Measurements from ENCODE around the gene GPT2.
"Not testable (repeated sequence)": the region's sequence is repeated elsewhere in the genome, so short reads cannot be mapped to it uniquely, and the experiment has no call there.

Gene GPT2

DNA sequence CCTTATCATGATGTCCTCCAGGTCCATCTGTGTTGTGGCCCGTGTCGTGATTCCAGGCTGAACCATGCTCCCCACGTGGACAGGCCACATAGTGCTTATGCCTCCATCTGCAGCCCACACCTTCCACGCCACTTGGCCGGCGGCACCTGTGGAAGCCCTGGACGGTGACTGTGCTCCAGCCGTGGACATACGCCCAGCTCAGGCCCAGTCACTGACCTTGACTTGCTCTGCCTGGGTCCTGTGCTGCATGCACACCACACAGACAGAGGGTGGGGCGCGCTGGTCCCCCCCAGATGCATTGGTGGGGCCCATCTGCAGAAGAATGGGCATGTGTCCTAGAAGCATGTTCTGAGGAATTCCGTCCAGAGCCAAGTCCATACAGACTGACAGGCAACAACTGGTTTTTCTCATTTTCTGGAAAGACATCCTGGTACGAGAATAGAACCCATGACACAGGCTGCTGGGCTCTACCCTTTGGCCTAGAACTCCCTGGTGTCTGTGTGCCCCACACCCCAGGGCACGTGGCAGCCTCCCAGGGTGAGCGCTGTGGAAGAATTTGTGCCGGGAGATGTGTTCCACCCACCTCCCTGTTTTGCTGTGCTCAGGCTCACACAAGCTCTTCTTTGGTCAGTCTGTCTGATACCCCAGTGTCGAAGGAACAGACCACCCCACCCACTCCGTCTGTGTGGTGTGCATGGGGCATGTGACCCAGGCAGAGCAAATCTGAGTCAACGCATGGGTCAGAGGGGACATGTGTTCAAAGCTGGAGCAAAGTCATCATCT, 39.5 kb downstream of the GPT2 start:
- no peak for DNase-seq

DNA sequence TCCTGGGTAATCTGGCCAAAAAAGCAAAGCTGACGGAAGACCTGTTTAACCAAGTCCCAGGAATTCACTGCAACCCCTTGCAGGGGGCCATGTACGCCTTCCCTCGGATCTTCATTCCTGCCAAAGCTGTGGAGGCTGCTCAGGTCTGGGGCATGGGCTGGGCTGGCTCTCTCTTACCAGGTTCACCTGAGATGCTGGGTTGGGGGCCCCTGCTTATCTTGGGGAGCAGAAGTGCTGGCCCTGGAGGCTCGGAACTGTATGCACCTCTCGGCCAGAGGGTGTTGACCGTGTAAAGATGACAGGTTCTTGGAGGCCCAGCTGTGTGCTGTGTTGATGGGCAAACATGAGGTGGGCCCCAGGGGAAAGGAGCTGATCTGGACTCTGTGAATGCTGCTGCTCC, 40.2 kb downstream of the GPT2 start:
- DNase-seq = no peak

DNA sequence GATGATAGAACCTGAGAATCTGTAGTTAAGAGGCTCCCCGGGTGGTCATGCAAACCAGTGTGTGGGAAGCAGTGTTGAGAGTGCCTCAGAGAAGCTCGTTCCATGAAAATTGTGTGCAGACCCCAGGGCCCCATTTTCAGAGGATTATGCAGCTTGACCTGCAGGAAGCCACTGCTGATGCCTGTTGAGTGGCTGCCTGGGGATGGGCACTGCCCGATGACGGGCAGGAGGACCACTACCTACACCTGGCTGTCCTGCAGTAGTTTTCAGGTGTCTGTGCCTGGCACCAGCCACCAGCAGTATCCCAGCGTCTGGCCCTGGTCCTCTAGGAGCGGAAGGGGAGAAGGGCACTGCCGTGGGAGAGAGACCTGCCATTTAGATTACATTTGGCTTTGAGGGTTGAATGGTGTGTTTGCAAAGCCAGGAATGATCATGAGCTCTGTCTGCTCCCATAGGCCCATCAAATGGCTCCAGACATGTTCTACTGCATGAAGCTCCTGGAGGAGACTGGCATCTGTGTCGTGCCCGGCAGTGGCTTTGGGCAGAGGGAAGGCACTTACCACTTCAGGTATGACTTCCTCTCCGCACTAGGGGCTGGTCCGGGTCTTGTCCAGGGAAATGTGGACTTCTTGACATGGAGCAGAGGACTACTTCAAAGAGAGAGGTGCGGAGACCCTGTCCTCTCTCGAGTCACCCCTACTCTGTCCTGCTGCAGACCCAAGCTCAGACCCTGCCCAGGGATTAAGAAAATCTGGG, 42.5 kb downstream of the GPT2 start:
- no peak for DNase-seq

DNA sequence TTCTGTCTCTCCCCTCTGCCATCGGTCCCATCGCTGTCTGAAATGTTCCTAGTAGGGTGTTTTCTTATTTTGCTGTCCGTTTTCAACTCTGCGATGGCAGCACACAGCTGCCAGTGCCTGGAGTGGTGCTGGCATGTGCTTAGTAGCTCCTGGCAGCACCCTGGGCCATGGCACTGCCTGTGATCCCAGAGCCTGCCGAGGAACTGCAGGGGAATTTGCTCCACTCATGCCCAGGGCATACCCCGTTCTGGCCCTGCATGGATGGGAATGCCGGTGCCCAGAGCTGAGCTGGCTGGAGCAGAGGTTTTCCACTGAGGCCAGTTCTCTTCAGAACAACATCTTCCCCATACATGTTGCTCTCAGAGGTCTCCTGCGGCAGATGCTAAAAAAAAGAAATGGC, 43.1 kb downstream of the GPT2 start:
- DNase-seq = no peak

DNA sequence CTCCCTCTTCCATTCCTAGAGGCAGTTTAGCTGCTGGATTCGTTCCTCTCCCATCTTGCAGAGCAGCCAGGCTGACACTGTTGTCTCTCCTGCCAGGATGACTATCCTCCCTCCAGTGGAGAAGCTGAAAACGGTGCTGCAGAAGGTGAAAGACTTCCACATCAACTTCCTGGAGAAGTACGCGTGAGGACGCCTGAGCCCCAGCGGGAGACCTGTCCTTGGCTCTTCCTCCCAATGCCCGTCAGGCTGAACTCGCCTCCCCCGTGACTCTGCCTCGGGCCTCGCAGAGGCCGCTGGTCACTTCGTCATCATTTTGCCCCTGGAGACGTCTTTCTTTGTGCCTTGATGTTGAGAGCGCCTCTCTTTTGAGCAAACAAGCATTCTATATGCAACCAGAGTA, 44.6 kb downstream of the GPT2 start:
- DNase-seq = no peak

DNA sequence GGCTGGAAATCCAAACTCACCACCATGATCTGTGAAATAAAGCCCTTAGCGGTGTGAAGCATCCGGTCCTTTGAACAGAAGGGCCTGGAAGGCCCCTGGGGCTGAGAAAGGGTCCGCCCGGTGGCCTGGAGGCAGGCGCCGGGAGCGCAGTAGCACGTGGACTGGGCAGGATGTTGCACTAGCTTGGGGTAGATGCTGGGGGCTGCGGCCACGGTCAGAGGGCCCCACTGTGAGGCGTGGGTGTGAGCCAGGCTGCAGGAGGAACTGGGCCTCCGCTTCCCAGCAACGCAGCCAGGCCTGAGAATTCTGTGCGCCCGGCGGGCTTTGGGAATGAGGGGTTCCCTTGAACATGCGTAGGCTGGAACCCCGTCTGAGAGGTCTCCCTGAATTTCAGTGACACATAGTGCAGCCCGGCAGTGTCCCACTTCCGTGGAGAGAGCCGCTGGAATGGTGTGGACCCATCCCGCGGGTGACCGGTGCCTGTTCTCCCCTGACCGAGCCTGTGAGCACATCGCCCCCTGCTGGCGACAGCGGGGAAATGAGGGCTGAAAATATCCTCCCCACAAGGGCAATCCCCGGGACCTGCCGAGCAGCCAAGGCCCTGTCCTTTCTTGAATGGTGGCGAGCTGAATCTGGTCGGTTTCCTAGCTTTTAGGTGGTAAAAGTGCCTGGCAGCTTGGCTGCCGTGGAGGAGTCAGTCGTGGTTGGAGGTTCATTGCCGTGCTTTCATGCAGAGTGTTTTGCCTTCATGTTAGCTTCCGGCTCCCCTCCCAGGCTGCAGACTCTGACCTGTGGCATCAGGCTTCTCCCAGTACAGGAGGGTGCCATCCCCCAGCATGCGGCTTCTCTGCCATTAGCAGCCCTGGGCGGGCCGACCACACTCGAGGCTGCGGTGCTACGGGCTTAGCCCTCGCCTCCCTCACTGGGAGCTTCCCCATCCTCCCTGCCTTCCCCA, 45.5 kb downstream of the GPT2 start:
- DNase-seq = no peak

DNA sequence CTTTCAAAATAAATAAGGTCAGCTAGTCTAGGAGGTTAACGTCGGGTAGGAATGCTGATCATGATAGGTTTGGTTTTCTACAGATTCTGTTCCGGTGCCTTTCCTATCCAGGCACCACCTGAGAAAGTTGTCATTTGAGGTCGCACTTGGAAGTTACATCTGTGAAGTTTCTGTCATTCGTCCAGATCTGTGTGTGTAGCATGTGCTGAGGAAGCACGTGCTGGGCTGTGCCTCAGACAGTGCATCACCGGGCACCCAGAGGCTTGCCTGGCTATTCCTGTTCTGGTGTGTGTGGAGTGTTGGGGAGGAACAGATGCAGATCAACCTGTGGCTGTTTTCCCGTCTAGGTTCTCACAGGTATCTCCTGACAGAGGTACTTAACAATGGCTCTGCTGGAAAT, 46.7 kb downstream of the GPT2 start:
- DNase-seq = no peak

DNA sequence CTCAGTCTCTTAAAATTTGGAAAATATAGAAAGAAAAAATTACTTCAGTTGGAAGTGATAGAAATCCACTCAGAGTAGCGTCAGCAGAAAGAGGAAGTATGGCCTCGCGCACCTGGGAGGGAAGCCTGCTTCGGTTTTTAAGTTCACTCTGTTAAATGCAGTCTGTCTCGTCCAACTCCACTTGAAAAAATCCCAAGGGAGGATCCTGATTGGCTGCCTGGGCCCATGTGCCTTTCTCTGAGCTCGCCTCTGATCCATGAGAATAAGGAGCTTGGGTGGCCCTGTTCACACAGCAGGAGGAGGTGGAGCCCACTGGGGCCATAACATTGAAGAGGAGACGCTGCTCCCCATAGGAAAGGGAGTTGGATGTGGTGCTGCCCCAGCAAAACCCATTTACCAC, 48.6 kb downstream of the GPT2 start:
- peak; percentile 52 for DNase-seq

DNA sequence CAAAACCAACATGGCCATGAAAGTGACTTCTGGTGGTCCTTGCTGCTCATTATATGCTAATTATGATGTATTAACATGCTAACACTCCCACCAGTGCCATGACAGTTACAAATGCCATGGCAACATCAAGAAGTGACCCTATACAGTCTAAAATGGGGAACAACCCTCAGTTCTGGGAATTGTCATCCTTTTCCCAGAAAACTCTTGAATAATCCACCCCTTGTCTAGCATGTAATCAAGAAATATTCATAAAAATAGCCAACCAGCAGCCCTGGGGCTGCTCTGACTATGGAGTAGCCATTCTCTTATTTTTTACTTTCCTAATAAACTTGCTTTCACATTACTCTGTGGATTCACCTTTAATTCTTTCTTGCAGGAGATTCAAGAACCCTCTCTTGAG, 53.4 kb downstream of the GPT2 start:
- no peak for DNase-seq

DNA sequence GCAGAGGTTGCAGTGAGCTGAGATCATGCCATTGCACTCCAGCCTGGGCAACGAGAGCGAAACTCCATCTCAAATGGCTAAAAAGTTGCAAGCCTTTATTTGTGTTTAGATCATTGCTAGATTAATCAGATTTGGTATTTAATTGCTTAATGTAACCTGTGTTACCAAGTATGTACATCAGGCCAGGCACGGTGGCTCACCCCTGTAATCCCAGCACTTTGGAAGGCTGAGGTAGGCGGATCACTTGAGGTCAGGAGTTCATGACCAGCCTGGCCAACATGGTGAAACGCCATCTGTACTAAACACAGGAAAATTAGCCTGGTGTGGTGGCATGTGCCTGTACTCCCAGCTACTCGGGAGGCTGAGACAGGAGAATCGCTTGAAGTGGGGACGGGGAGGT, 60.6 kb downstream of the GPT2 start:
- not testable (repeated sequence) for DNase-seq

DNA sequence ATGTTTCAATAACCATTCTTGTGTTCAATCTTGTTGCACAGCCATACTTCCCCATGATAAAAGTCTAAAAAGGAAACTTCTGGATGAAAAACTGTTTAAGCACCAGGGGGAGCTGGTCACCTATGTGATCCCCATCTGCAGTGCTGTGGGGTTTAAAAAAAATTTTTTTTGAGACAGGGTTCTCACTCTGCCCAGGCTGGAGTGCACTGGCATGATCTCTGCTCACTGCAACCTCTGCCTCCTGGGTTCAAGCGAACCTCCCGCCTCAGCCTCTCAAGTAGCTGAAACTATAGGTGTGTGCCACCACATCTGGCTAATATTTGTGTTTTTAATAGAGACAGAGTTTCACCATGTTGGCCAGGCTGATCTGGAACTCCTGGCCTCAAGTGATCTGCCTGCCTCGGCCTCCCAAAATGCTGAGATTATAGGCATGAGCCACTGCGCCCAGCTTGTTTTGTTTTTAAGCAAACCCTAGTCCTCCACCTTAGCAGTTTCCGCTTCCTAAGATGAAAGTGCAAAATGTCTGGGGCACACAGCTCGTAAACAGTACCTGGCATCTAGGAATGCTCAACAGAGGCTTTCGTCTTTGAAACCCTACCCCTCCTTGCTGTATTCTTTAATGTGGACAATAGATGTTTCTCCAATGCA, 63.9 kb downstream of the GPT2 start:
- DNase-seq = peak; percentile 9

DNA sequence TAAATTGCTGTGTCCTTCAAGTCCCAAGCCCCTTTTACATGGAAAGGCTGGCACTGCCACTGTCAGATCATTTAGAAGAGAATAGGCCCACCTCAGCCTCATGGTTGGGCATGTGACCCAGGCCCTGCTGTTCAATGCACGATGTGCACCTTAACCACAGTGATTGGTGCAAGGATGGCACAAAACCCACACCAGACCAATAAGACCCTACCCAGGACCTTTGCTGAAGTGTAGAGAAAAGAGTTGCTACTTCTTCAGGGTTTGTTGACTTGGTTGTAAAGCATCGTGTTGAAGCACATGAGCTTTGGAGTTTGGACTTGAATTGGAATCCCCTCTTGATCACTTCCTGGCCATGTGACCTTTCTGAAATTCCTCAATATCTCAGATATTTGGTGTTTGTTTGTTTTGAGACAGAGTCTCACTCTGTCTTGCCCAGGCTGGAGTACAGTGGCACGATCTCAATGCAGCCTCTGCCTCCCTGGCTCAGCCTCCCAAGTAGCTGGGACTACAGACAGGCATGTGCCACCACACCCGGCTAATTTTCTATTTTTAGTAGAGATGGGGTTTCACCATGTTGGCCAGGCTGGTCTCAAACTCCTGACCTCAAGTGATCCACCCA, 64.5 kb downstream of the GPT2 start:
- DNase-seq = no peak

DNA sequence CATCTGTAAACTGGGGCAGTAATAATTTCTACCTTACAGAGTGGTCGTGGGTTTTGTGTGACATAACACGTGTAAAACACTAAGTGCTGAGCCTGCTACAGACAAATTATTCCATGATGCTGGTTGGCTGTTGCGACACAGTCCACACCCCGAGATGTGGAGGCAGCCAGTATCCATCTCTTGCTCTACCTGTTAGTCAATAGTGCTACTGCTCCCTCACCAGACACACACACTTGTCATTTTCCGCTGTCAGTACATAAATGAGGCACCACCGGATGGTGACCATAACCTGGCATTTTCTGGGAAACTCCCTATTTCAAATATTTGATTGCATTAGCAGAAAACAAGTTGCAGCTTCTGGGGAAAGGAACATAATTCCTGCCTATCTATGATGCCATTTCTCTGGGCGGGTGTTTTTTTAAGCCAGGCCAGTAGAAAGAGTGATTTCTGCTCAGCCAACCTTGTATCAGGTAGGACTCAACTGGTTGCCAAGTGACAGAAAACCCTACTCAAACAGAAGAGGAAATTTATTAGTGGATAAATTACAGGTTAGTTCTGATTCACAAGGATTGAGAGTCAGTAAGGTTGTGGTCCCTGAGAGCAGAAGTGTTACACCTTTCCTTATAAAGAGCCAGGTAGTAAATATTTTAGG, 65.2 kb downstream of the GPT2 start:
- no peak for DNase-seq

DNA sequence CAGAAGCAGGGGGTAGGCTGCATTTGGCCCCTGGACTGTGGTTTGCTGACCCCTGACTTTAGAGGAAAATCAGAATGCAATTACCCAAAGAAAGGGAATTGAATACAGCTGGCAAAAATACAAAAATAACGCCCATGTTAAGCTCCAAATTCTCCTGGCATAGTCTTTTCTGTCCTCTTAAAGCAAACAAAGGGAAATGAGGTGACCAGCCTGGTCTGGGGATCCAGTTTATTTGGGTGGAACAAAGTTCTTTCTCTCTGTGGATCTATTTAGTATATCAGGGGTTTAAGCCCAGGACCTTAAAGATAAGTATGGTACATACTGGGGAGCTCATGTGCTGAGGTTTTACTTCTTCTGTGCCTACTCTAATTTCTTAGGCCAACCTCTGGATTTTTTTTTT, 65.8 kb downstream of the GPT2 start:
- DNase-seq = no peak

DNA sequence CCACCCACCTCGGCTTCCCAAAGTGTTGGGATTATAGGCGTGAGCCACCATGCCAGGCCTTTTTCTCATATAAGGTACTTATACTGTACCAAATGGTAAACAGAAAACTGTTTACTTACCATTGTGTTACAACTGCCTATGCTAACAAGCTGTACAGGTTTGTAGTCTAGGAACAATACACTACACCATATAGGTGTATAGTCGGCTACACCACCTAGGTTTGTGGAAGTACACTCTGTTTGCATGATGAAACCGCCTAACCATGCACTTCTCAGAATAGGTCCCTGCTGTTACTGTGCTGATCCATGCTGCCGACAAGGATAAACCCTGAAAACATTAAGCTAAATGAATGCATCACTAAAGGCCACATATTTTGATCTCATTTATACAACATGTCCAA, 70.4 kb downstream of the GPT2 start:
- DNase-seq = no peak

DNA sequence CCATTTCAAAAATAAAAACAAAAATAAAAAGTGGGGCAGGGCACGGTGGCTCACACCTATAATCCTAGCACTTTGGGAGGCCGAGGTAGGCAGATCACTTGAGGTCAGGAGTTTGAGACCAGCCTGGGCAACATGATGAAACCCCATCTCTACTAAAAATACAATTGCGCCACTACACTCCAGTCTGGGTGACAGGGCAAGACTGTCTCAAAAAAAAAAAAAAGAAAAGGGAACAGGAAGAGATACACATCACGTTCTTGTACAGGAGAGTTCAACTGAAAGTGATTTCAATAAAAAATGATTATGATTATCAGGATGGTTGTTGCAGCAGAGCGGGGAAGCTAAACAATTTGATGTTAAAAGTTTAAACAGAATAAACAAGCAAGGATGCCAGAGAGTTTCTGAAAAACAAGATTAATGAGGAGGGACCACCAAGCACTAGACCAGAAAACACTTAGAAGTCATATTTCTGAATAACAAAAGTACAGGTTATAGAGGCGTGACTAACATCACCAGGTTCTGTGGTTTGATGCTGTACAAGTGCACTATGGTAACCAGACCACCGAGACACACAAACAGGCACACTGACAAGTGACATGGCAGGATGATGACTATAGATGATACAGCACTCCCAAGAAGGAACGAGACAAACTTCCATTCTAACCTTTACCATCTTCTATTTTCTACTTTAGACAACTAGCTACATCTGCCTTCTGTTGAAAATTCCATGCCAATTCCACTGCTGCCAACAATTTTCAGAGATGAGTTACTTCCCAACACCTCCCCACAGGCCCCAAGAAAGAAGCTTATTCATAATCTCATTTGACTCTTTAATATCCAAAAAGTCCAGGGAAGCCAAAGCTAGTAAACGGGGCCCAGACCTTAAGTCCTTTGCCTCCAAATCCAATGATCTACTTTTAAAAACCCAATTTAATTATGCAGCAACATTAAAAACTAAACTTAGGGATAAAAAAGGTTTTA, 77.5 kb downstream of the GPT2 start:
- DNase-seq = no peak

DNA sequence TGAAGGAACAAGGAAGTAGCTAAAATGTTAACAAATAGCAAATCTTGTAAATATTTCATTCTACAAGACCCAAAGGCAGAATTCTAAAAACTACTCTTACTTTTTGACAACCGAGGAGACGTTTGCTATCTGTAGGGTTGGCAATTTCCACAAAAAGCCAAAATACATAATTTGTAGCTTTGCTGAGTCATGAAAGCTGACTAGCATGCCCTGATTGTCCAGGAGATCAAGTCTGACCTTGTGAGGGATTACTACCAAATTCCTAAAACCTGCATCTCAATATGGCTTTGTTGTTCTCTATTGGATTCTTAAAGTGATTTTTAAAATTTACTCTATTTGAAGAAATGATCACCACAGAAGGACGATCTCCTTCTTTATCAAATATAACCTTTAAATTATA, 78.5 kb downstream of the GPT2 start:
- no peak for DNase-seq

DNA sequence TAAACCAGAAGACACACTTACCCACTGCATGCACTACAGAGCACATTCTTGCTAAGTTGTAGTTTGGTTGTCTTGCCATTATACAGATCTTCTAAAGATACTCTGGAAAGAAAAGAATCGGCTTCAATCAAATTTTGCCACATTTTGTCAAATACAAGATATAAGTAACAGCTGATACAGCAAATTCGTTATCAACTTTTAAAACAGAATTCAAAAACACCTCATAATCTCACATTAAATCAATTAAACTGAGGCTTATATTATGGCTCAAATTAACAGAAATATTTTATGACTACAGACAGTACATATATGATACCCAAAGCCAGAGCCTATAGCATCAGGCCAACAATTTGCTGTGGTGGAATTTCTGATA, 83.9 kb downstream of the GPT2 start:
- DNase-seq = no peak

DNA sequence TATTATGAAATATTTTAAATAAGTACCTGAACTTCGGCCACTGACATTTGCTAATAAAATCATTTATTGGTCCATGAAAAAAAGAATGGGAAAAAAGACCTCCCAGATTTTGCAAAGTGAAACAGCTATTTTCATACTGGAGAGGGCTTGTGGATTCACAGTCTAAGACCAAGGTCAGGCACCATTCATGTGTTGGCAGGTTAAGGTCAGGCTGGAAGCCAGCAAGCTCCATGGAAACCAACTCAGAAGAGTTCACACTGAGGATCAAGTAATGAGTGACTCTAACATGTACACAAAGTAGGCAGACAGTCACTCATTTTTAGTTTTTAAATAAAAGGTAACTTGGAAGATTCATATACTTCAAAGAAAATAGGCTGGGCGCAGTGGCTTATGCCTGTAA, 85.9 kb downstream of the GPT2 start:
- DNase-seq = no peak

DNA sequence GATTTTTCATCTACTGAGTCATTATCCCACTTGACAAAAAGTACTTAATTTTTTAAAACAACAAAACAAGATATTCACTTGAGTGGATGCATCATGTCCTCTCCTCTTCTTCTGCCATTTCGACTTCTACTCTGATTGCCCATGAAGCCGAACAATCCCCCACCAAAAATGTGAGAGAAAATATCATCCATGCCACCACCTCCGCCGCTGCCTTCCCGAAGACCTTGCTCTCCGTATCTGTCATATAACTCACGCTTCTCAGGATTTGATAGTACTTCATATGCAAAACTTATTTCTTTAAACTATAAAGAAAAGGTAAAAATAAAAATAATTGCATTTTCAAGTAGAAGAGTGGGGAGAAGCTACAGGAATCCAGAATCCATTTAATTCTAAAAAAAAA, 87.1 kb downstream of the GPT2 start:
- DNase-seq = no peak

All from NCI-H1436 treated with DMSO at 0.1 percent for 48 hours (cell line).